HEK293 (cell line): ENCODE results near the gene UST.

ENCODE experiments used
- TRIM28 ChIP-seq: IDR thresholded peaks from 2 replicates; pipeline ENCODE4 v1.6.1; 2011; ENCODE audit warnings: low read length, control low read depth, borderline replicate concordance
- ZBTB21 ChIP-seq: fragments of 450-650 bp; formaldehyde crosslinking; IDR thresholded peaks from 2 replicates; pipeline ENCODE4 v1.5.1; 2017; ENCODE audit warnings: missing biosample characterization, missing genetic modification characterization
- ZFP3 ChIP-seq: fragments of 450-650 bp; formaldehyde crosslinking; IDR thresholded peaks from 2 replicates; pipeline ENCODE4 v1.5.1; 2016; ENCODE audit warnings: low read depth, missing biosample characterization, missing genetic modification characterization
- ZNF138 ChIP-seq: fragments of 450-650 bp; formaldehyde crosslinking; IDR thresholded peaks from 2 replicates; pipeline ENCODE4 v1.5.1; 2016; ENCODE audit warnings: missing biosample characterization, missing genetic modification characterization, borderline replicate concordance
- ZNF501 ChIP-seq: fragments of 450-650 bp; formaldehyde crosslinking; IDR thresholded peaks from 2 replicates; pipeline ENCODE4 v1.5.1; 2016; ENCODE audit warnings: missing biosample characterization, missing genetic modification characterization
- ZNF530 ChIP-seq: fragments of 450-650 bp; formaldehyde crosslinking; IDR thresholded peaks from 2 replicates; pipeline ENCODE4 v1.5.1; 2016; ENCODE audit warnings: low read depth, missing biosample characterization, missing genetic modification characterization
- ZNF624 ChIP-seq: fragments of 450-650 bp; formaldehyde crosslinking; IDR thresholded peaks from 2 replicates; pipeline ENCODE4 v1.5.1; 2017; ENCODE audit warnings: missing biosample characterization, missing genetic modification characterization
- TF ChIP-seq, protein P1 (sequence below): sonication (generic); formaldehyde crosslinking; IDR thresholded peaks from 2 replicates; pipeline ENCODE4 v1.8.1; 2022; ENCODE audit warnings: mild to moderate bottlenecking, moderate library complexity, missing genetic modification reagents
- TF ChIP-seq, protein P2 (sequence below): fragments of 450-650 bp; formaldehyde crosslinking; IDR thresholded peaks from 2 replicates; pipeline ENCODE4 v1.5.1; 2016; ENCODE audit warnings: missing biosample characterization, missing genetic modification characterization

DNA sequence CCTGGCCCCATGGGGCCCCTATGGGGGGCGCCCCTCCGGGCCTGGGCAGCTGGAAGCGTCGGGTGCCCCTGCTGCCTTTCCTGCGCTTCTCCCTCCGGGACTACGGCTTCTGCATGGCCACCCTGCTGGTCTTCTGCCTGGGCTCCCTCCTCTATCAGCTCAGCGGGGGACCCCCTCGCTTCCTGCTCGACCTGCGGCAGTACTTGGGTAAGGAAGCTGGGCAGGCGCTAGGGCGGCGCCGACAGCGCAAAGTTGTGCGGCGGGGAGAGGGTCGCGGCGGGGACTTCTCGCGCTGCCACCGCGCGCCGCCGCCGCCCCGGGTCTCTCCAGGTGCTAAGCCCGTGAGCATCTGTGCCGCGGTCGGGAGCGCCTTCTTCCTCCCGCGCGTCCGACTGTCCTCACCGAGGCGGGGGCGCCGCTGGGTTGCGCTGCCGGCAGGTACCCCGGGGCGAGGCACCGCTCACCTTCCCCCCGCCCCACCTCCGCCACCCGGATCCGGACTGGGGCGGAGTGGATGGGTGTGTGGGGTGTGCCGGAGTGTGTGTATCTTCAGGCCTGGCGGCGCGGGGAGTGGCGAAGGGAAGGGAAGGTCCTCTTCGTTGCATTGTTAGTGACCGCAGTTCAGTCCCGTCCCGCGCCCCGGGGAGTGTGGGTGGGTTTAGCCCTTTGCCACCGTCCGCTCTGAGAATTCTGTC is 788 bp downstream of the UST start:
- TF ChIP-seq ZFP3 (no peak), TRIM28 (no peak), ZNF530 (no peak), ZBTB21 (no peak), ZNF501 (tag by site-specific recombination) (peak; percentile 49; the same call in 1 of the 2 replicates), ZNF138 (tag by site-specific recombination) (no peak), ZNF624 (tag by site-specific recombination) (no peak)
- TF ChIP-seq, protein P1, sequence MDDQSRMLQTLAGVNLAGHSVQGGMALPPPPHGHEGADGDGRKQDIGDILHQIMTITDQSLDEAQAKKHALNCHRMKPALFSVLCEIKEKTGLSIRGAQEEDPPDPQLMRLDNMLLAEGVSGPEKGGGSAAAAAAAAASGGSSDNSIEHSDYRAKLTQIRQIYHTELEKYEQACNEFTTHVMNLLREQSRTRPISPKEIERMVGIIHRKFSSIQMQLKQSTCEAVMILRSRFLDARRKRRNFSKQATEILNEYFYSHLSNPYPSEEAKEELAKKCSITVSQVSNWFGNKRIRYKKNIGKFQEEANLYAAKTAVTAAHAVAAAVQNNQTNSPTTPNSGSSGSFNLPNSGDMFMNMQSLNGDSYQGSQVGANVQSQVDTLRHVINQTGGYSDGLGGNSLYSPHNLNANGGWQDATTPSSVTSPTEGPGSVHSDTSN (CRISPR knock-in tag) = 0 out of 2 replicates have a peak, but pooled peaks have one; percentile 40
- TF ChIP-seq, protein P2, sequence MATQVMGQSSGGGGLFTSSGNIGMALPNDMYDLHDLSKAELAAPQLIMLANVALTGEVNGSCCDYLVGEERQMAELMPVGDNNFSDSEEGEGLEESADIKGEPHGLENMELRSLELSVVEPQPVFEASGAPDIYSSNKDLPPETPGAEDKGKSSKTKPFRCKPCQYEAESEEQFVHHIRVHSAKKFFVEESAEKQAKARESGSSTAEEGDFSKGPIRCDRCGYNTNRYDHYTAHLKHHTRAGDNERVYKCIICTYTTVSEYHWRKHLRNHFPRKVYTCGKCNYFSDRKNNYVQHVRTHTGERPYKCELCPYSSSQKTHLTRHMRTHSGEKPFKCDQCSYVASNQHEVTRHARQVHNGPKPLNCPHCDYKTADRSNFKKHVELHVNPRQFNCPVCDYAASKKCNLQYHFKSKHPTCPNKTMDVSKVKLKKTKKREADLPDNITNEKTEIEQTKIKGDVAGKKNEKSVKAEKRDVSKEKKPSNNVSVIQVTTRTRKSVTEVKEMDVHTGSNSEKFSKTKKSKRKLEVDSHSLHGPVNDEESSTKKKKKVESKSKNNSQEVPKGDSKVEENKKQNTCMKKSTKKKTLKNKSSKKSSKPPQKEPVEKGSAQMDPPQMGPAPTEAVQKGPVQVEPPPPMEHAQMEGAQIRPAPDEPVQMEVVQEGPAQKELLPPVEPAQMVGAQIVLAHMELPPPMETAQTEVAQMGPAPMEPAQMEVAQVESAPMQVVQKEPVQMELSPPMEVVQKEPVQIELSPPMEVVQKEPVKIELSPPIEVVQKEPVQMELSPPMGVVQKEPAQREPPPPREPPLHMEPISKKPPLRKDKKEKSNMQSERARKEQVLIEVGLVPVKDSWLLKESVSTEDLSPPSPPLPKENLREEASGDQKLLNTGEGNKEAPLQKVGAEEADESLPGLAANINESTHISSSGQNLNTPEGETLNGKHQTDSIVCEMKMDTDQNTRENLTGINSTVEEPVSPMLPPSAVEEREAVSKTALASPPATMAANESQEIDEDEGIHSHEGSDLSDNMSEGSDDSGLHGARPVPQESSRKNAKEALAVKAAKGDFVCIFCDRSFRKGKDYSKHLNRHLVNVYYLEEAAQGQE = no peak
